GM12875 (cell line): ENCODE measurements around the gene HSH2D.

Experiments used
- H3K4me3 ChIP-seq: one replicate; pipeline ENCODE4 v1.5.1; 2011; ENCODE audit warnings: low read depth, low read length, control low read depth
- TF ChIP-seq, protein P1 (sequence below): IDR thresholded peaks from 2 replicates; pipeline ENCODE4 v1.5.1; 2011; ENCODE audit warnings: low read depth, mild to moderate bottlenecking, control low read depth, inconsistent platforms, low read length, moderate library complexity, borderline replicate concordance; ENCODE audit not compliant: insufficient read depth

HSH2D gene

DNA sequence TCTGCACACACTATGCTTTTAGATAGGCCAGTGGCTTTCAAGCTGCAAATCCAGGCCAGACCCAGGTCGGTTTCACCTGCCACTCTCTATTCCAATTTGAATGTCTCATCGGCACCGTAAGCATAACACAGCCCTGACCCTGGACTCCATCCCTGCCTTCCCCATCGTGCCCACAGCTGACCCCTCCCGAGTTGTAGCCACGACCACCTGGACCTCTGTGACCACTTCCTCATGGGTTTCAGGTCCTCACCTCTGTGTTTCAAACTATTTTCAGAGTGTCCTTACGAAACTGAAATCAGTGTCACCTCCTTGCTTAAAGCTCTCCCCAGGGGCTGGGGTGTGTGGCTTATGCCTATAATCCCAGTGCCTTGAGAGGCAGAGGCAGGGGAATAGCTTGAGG lies 9.0 kb upstream of the HSH2D start:
- TF ChIP-seq, protein P1, sequence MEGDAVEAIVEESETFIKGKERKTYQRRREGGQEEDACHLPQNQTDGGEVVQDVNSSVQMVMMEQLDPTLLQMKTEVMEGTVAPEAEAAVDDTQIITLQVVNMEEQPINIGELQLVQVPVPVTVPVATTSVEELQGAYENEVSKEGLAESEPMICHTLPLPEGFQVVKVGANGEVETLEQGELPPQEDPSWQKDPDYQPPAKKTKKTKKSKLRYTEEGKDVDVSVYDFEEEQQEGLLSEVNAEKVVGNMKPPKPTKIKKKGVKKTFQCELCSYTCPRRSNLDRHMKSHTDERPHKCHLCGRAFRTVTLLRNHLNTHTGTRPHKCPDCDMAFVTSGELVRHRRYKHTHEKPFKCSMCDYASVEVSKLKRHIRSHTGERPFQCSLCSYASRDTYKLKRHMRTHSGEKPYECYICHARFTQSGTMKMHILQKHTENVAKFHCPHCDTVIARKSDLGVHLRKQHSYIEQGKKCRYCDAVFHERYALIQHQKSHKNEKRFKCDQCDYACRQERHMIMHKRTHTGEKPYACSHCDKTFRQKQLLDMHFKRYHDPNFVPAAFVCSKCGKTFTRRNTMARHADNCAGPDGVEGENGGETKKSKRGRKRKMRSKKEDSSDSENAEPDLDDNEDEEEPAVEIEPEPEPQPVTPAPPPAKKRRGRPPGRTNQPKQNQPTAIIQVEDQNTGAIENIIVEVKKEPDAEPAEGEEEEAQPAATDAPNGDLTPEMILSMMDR, result no peak
- H3K4me3 ChIP-seq, result no peak overlapping the region

DNA sequence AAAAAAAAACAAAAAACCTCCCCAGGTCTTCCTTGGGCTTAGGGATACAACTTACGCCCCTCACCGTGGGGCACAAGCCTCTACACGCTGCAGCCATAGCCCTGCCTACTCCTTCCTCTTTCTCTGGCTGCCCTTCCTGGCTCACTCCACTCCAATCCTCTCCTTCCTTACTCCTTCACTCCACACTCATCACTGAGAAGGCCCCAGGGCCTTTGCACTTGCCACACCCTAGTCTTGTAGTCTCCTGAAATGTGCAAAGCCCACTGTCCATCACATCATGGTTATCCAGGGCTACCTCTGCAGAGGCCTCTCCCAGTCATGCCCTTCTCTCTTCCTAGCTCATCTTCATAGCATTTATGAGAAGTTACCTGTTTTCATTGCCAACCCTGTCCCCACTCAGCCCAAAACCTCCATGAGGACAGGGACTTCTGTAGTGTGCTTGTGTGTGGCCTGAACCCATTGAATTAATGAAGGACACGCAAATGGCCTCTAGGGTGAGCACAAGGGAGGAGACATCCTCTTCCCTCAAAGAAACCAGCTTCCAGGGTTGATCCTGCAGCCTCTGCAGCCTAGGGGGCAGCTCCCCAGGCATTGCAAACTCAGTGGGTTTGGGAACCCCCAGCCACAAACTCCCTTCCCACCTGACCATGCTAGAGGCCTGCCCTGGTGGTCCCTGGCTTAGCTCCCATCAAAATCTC lies 7.9 kb upstream of the HSH2D start:
- TF ChIP-seq, protein P1, result no peak
- H3K4me3 ChIP-seq, result no peak overlapping the region

DNA sequence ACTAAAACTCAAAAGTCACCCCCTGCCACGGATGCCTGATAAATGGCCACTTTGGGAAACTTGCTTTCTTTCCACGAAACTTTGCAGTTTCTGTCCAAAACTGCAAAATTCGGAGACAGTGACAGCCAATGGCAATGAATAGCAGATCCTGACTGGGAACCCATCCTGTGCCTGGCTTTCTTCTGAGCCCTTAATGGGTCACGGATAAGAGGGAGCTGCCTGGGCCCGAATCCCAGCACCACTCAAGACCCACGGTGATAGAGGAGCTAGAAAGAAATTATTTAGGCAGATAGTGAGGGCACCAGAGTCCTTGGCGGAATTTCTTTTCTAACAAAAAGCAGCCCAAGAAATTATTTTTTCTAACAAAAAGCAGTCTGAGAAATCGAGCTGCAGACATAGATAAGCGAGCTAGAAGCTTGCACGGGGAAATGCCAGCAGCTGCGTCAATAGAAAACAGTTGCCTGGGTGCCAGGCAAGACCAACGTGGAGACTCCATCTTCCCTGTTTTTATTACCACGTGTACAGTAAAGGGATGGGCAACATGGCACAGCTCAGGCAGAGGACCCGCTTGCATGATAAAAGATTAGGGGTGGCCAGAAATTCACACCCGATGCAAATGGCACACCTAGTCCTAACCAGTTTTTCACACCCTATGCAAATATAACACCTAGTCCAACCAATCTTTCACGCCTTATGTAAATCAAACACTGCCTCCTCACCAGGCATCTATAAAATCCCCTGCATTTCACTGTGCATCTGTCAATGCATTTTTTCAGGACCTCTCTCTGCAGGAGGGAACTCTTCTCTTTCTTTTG lies 7.1 kb upstream of the HSH2D start:
- TF ChIP-seq, protein P1, result no peak
- H3K4me3 ChIP-seq, result no peak overlapping the region

DNA sequence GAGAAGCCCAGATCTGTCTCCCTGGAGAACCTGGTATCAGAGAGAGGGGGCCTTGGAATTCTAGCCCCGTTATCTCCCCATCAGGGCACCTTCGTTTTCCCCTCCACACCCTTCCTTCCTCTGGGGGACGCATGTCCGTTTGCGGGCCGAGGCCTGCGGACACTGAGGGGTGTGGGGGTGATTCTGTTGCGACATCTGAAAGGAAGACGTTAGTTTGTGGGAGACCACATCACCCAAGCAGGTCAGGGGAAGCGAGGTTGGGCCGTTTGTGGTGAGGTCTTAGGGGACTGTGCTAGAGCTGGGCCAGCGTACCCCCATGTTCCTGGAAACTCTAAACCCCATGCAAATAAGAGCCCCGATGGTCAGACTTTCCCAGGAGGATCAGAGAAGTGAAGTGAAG lies 3.7 kb upstream of the HSH2D start:
- H3K4me3 ChIP-seq, result peak overlapping the region; percentile 35
- TF ChIP-seq, protein P1, result no peak

DNA sequence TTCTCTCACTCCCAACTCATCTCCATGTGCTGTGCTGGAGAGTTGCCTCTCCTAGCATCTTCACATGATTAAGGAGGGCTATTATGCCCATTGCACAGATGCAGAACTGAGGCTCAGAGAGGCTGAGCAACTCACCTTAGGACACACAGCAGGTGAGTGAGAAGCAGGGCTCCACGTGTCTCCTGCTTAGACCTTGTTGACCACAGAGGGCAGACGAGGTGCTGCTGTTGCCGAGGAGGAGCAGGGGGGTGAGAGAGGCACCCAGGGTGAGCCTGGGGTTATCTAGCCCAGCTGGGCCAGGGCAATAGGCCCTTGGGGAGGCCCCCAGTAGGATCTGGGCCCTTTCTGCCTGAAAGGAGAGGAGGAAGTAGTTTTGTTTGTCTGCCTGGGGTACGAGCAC lies 2.4 kb upstream of the HSH2D start:
- TF ChIP-seq, protein P1, result peak; percentile 32; the same call in 1 of the 2 replicates
- no peak overlapping the region for H3K4me3 ChIP-seq

DNA sequence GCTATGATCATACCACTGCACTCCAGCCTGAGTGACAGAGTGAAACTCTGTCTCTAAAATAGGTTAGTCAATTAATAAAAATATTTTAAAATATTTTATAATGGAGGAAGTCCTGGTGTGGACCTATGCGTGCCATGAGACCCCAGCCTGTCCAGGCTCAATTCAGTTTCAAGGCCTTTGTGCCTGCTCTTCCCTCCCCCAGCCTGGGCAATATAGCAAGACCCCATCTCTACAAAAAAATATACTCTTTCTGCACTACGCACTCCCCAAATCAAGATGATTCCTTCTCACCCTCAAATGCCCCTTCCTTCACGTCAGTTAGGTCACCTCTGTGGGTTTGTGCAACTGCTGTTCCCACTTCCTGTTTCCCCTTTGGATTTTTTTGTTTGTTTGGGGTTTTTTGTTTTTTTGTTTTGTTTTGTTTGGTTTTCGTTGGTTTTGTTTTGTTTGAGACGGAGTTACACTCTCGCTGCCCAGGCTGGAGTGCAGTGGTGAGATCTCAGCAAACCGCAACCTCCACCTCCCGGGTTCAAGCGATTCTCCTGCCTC lies 1.4 kb upstream of the HSH2D start:
- TF ChIP-seq, protein P1, result no peak
- no peak overlapping the region for H3K4me3 ChIP-seq

DNA sequence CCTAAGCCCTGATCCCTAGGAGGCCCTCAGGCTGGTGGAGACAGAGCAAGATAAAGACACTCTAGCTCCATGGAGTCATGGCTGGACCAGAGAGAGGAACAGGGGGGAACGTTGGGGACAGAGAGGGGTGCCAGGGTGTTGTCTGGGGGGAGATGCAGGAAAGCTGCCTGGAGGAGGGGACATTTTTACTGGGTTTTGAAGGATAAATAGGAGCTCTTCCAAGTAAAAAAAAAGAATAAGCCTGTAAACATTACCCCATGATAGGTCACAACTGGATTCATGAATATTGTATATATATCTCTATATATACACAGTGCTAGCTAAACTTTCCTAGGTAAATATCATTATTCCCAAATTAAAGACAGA lies 714 bp downstream of the HSH2D start:
- H3K4me3 ChIP-seq, result peak overlapping the region; percentile 90
- TF ChIP-seq, protein P1, result no peak
